ENCODE measurements around the gene SMPD1.
A peak's percentile ranks its signal among the peaks of the same experiment; 100 is the strongest.

The SMPD1 gene

GRCh38 chr11:6397636-6398035 is 7.4 kb downstream of the SMPD1 start:
- no peak overlapping the region for H3K4me3 ChIP-seq (ENCODE audit: low read length)
- DNase-seq (ENCODE audit: low read depth) = peak; percentile 23
- TF ChIP-seq, protein P1, sequence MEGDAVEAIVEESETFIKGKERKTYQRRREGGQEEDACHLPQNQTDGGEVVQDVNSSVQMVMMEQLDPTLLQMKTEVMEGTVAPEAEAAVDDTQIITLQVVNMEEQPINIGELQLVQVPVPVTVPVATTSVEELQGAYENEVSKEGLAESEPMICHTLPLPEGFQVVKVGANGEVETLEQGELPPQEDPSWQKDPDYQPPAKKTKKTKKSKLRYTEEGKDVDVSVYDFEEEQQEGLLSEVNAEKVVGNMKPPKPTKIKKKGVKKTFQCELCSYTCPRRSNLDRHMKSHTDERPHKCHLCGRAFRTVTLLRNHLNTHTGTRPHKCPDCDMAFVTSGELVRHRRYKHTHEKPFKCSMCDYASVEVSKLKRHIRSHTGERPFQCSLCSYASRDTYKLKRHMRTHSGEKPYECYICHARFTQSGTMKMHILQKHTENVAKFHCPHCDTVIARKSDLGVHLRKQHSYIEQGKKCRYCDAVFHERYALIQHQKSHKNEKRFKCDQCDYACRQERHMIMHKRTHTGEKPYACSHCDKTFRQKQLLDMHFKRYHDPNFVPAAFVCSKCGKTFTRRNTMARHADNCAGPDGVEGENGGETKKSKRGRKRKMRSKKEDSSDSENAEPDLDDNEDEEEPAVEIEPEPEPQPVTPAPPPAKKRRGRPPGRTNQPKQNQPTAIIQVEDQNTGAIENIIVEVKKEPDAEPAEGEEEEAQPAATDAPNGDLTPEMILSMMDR (IDR thresholded peaks at IDR 0.05; ENCODE audit: insufficient read depth, low read depth, low read length, missing control alignments) = no peak

DNA sequence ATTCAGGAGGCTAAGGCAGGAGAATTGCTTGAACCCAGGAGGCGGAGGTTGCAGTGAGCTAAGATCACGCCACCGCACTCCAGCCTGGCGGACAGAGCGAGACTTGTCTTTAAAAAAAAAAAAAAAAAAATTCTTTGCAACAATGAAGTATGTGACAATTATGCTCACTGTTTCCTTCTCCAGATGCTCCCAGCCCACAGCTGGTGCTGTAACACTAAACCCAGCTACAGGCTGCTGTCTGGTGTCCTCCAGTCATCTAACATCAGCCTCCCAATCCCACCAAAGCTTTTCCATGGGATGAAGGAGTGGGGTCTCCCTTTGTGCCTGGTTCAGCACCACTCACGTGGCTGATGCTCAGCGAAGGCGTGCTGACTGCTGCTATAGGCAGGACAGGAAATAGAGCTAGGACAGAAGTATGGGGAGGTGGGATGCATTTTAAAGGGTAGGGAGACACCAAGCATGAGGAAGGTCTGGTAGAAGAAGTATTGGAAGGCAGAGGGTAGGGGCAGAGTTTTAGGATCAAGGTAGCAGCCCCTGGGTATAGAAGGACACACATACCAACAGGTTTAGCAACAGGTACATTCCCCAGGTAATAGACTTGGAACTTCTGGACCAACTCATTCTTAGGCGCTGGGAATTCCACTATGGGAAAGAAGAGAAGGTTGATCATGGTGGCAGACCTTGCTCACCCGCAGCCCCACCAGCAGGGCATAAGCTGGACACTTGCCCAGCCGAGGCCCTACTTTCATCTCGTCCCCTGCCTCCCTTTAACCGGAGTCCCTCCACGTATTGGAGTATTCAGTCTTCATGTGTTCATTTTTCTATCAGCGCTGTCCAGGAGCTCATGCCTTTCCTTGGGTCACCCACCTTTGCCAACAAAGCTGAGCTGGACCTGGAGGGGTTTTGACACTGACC is 10.4 kb downstream of the SMPD1 start:
- no peak for DNase-seq (ENCODE audit: low read depth)
- TF ChIP-seq, protein P1 (IDR thresholded peaks at IDR 0.05; ENCODE audit: insufficient read depth, low read depth, low read length, missing control alignments) = no peak
- no peak overlapping the region for H3K4me3 ChIP-seq (ENCODE audit: low read length)

DNA sequence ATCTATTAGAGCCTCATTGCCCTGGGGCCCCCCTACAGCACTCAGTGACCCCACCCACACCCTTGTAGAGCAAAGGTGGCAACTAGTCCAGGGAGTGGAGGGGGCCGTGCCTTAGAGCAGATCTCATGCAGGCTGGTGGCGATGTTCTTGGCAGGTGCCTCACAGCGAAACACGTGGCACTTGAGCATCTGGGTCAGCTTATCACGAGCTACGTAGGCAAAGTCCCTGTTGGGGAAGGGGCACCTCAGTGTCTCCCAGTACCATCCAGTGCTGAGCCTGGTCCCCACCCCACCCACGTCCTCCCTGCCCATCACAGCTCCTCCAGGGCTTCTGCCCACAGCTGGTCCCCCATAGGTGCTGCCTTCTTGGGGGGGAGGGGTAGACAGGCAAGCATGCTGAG is 11.2 kb downstream of the SMPD1 start:
- H3K4me3 ChIP-seq (ENCODE audit: low read length) = no peak overlapping the region
- TF ChIP-seq, protein P1 (IDR thresholded peaks at IDR 0.05; ENCODE audit: insufficient read depth, low read depth, low read length, missing control alignments) = no peak
- DNase-seq (ENCODE audit: low read depth) = no peak

DNA sequence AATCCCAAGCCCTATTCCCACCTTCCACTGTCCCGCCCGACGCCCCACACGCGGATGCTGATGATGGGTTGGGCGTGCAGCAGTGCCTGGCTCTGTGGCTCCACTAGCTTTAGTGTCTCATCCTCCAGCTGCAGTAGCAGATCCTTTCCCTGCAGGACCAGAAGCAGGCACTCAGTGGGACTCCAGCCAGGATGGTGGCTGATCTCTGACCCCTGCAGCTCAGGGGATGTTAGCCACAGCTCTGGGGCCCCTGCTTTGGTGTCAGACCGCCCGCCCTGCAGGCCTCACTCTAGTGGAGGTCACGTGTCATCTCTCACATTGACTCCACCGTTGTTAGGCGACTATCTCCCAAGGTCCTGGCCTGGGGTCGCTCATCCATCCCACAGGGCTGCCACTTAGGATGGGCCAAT is 11.8 kb downstream of the SMPD1 start:
- no peak overlapping the region for H3K4me3 ChIP-seq (ENCODE audit: low read length)
- TF ChIP-seq, protein P1 (IDR thresholded peaks at IDR 0.05; ENCODE audit: insufficient read depth, low read depth, low read length, missing control alignments) = no peak
- DNase-seq (ENCODE audit: low read depth) = no peak

DNA sequence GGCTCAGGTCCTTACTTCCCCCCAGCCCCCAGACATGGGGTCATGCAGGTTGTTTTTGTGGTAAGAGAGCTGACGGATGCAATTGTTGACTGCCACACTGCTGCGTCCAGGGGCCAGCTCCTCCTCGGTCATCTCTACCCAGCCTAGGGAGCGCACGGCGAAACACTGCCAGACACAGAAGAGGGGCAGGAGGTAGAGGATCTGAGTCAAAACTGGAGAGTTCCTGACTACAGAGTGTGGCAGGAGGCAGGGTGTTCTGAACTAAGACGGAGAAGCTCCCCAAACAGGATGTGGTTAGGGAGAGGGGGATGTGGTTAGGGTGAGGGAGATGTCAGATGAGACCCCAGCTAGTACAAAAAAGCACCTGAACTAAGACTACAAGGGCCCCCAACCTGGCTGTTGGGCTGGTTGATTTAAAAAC is 12.3 kb downstream of the SMPD1 start:
- TF ChIP-seq, protein P1 (IDR thresholded peaks at IDR 0.05; ENCODE audit: insufficient read depth, low read depth, low read length, missing control alignments) = no peak
- no peak overlapping the region for H3K4me3 ChIP-seq (ENCODE audit: low read length)
- DNase-seq (ENCODE audit: low read depth) = no peak

DNA sequence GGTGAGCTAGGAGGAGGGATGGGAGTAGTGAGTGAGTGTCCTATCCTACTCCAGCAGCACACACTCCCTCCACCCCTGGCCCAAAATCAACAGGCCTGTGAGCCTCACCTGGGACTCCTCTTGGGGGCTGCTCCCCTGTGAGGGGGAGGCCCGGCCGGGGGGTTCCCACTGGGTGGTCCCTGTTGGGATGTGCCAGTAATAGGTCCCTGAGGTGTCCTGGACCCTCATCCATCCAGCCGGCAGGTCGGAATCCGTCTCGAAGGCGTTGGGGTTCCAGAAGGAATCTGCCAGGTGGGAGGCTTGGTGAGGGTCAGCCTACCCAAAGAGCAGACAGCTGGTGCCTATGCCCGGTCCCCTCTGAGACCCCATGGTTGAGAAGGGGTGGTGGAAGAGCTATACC is 13.3 kb downstream of the SMPD1 start:
- H3K4me3 ChIP-seq (ENCODE audit: low read length) = no peak overlapping the region
- TF ChIP-seq, protein P1 (IDR thresholded peaks at IDR 0.05; ENCODE audit: insufficient read depth, low read depth, low read length, missing control alignments) = no peak
- no peak for DNase-seq (ENCODE audit: low read depth)
